Measurements from ENCODE around the gene TTC3.

TTC3 gene

DNA sequence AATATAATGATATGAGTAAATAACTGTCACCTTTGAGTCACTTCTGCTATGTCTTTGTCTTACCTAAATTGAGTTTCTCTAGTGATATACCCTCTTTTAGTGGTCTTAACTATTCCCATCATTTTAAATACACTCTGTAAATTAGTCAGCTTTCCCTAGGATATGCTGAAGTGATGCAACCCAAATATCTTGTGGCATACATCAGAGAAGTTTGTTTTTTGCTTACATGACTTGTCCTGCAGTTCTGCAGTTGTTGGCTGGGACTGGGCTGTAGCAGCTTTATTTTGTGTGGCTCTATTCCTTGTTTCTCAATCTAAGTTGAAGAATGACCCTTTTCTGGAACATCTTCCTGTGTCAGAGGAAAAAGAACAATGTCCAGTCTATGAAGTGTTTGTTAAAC, 76.4 kb downstream of the TTC3 start:
- Histone ChIP-seq H3K4me1 (ENCODE audit: control insufficient read depth, insufficient read depth, low read length) (peaks cover 6% of the 10 kb centered on the region; the same call in 1 of the 2 replicates), H3K9me3 (ENCODE audit: control insufficient read depth, insufficient read depth, low read depth, low read length) (no peaks in the 10 kb centered on the region), H3K4me3 (ENCODE audit: low read depth, low read length) (no peak overlapping the region), H3K27ac (ENCODE audit: extremely low read depth, low read depth, low read length) (no peak overlapping the region), H3K36me3 (ENCODE audit: control insufficient read depth in 2 of 2, insufficient read depth in 1 of 2, low read length in 2 of 2) (peaks cover 35 to 50% of the 10 kb centered on the region in 2 experiments)
- ChIA-PET CTCF (interaction anchor here (0.6 kb wide), 1 partner anchor 555 kb away, joined by 3 read pairs; no protein-coding TSS in a partner anchor), POLR2A (no interaction called here)
- TF ChIP-seq ZNF501 (tag by site-specific recombination; IDR thresholded peaks at IDR 0.05) (no peak), ZNF354C (tag by site-specific recombination; IDR thresholded peaks at IDR 0.05; ENCODE audit: borderline replicate concordance, low read depth) (no peak)

DNA sequence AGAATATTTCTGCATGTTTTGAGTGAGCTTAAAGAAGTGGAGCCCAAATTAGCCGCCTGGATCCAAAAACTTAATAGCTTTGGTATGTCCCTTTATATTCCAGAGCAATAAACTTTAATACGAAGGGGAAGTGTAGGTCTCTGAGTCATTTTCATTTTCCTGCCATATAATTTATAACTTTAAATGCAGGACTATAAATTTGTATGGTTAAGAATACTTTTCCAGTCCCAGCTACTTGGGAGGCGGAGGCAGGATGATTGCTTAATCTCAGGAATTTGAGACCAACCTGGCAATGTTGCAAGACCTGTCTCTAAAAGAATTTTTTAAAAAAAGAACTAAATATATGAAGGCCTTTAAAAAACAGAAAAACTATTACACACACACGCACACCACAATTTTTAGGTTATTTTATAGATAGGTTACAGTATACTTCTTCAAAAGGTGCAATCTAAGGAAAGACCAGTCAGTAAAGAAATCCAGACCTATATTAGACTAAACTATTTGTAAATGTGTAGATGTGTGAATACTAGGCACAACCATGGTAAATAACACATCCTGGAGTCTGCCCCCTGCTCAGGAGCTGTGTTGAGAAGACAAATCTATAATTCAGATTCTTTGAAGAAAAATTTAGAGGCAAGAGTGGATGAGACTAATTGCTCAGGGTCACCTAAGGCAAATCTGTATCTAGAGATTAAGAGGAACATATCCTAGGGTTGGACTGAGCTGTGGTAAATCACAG, 80.3 kb downstream of the TTC3 start:
- Histone ChIP-seq H3K9me3 (ENCODE audit: control insufficient read depth, insufficient read depth, low read depth, low read length) (no peaks in the 10 kb centered on the region), H3K36me3 (ENCODE audit: control insufficient read depth in 2 of 2, insufficient read depth in 1 of 2, low read length in 2 of 2) (peaks cover 40 to 58% of the 10 kb centered on the region in 2 experiments), H3K27ac (ENCODE audit: extremely low read depth, low read depth, low read length) (no peak overlapping the region), H3K4me1 (ENCODE audit: control insufficient read depth, insufficient read depth, low read length) (no peaks in the 10 kb centered on the region), H3K4me3 (ENCODE audit: low read depth, low read length) (no peak overlapping the region)
- ChIA-PET CTCF (interaction anchor here (0.5 to 0.6 kb wide), 2 partner anchors 202 to 690 kb away, joined by 3 to 4 read pairs; no protein-coding TSS in a partner anchor), POLR2A (no interaction called here)
- TF ChIP-seq ZNF114 (tag by site-specific recombination; IDR thresholded peaks at IDR 0.05): no peak
- no peak for TF ChIP-seq ZNF133 (tag by site-specific recombination; IDR thresholded peaks at IDR 0.05)
- TF ChIP-seq, protein P1, sequence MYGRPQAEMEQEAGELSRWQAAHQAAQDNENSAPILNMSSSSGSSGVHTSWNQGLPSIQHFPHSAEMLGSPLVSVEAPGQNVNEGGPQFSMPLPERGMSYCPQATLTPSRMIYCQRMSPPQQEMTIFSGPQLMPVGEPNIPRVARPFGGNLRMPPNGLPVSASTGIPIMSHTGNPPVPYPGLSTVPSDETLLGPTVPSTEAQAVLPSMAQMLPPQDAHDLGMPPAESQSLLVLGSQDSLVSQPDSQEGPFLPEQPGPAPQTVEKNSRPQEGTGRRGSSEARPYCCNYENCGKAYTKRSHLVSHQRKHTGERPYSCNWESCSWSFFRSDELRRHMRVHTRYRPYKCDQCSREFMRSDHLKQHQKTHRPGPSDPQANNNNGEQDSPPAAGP (tag by site-specific recombination; IDR thresholded peaks at IDR 0.05): no peak
- TF ChIP-seq ZIC2 (tag by site-specific recombination; IDR thresholded peaks at IDR 0.05): no peak
- no peak for TF ChIP-seq KLF1 (tag by site-specific recombination; IDR thresholded peaks at IDR 0.05)
- TF ChIP-seq GLIS2 (tag by site-specific recombination; IDR thresholded peaks at IDR 0.05): no peak
- no peak for TF ChIP-seq ZNF670 (tag by site-specific recombination; IDR thresholded peaks at IDR 0.05; ENCODE audit: low read depth)
- TF ChIP-seq SP2 (tag by site-specific recombination; IDR thresholded peaks at IDR 0.05): no peak
- TF ChIP-seq GLI4 (tag by site-specific recombination; IDR thresholded peaks at IDR 0.05): no peak
- TF ChIP-seq ZNF248 (tag by site-specific recombination; IDR thresholded peaks at IDR 0.05): no peak
- TF ChIP-seq ZBTB1 (tag by site-specific recombination; IDR thresholded peaks at IDR 0.05): no peak
- no peak for TF ChIP-seq ZNF747 (tag by site-specific recombination; IDR thresholded peaks at IDR 0.05)
- TF ChIP-seq ZNF549 (tag by site-specific recombination; IDR thresholded peaks at IDR 0.05): no peak
- TF ChIP-seq TCF7L2 (IDR thresholded peaks at IDR 0.05; ENCODE audit: borderline replicate concordance, low read depth, low read length): no peak
- TF ChIP-seq ZNF48 (tag by site-specific recombination; IDR thresholded peaks at IDR 0.05): no peak

DNA sequence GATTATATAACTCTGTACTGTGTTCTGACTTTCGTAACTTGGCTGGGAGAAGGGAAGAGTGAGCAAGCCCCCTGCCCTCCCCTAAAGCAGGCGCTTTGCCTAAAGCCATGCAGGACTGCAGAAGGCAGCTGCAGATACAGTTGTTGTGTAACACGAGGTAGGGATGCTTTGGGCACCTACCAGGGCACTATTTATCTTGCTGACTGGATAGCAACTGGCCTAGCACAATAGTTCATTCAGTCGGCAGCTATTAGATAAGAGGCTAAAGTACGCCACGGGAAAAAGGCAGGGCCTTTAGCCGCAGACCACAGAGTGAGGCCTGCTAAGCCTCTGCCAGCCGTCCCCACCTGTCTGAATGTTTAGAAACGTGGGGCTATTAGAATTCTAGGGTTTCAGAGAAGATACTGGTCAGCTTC, 80.9 kb downstream of the TTC3 start:
- ChIA-PET POLR2A (no interaction called here), CTCF (interaction anchor here (0.5 kb wide), 1 partner anchor 691 kb away, joined by 3 read pairs; no protein-coding TSS in a partner anchor)
- Histone ChIP-seq H3K27ac (ENCODE audit: extremely low read depth, low read depth, low read length) (no peak overlapping the region), H3K9me3 (ENCODE audit: control insufficient read depth, insufficient read depth, low read depth, low read length) (no peaks in the 10 kb centered on the region), H3K4me3 (ENCODE audit: low read depth, low read length) (no peak overlapping the region), H3K36me3 (ENCODE audit: control insufficient read depth in 2 of 2, insufficient read depth in 1 of 2, low read length in 2 of 2) (peaks cover 36 to 61% of the 10 kb centered on the region in 2 experiments), H3K4me1 (ENCODE audit: control insufficient read depth, insufficient read depth, low read length) (no peaks in the 10 kb centered on the region)
- TF ChIP-seq ZFHX2 (tag by site-specific recombination; conservative IDR thresholded peaks at IDR 0.05): no peak
- no peak for TF ChIP-seq SCRT2 (tag by site-specific recombination; IDR thresholded peaks at IDR 0.05)
- TF ChIP-seq, protein P2, sequence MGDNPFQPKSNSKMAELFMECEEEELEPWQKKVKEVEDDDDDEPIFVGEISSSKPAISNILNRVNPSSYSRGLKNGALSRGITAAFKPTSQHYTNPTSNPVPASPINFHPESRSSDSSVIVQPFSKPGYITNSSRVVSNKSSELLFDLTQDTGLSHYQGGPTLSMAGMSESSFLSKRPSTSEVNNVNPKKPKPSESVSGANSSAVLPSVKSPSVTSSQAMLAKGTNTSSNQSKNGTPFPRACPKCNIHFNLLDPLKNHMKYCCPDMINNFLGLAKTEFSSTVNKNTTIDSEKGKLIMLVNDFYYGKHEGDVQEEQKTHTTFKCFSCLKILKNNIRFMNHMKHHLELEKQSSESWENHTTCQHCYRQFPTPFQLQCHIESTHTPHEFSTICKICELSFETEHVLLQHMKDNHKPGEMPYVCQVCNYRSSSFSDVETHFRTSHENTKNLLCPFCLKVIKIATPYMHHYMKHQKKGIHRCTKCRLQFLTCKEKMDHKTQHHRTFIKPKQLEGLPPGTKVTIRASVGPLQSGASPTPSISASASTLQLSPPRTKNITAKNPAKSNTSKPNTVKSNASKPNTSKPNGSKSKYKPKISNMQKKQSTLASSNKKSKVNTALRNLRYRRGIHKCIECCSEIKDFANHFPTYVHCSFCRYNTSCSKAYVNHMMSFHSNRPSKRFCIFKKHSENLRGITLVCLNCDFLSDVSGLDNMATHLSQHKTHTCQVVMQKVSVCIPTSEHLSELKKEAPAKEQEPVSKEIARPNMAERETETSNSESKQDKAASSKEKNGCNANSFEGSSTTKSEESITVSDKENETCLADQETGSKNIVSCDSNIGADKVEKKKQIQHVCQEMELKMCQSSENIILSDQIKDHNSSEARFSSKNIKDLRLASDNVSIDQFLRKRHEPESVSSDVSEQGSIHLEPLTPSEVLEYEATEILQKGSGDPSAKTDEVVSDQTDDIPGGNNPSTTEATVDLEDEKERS (tag by site-specific recombination; IDR thresholded peaks at IDR 0.05): no peak
- TF ChIP-seq, protein P3, sequence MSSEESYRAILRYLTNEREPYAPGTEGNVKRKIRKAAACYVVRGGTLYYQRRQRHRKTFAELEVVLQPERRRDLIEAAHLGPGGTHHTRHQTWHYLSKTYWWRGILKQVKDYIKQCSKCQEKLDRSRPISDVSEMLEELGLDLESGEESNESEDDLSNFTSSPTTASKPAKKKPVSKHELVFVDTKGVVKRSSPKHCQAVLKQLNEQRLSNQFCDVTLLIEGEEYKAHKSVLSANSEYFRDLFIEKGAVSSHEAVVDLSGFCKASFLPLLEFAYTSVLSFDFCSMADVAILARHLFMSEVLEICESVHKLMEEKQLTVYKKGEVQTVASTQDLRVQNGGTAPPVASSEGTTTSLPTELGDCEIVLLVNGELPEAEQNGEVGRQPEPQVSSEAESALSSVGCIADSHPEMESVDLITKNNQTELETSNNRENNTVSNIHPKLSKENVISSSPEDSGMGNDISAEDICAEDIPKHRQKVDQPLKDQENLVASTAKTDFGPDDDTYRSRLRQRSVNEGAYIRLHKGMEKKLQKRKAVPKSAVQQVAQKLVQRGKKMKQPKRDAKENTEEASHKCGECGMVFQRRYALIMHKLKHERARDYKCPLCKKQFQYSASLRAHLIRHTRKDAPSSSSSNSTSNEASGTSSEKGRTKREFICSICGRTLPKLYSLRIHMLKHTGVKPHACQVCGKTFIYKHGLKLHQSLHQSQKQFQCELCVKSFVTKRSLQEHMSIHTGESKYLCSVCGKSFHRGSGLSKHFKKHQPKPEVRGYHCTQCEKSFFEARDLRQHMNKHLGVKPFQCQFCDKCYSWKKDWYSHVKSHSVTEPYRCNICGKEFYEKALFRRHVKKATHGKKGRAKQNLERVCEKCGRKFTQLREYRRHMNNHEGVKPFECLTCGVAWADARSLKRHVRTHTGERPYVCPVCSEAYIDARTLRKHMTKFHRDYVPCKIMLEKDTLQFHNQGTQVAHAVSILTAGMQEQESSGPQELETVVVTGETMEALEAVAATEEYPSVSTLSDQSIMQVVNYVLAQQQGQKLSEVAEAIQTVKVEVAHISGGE (tag by site-specific recombination; conservative IDR thresholded peaks at IDR 0.05; ENCODE audit: low read depth): no peak
- TF ChIP-seq BCL11A (tag by site-specific recombination; IDR thresholded peaks at IDR 0.05; ENCODE audit: low read depth): no peak
